Astrocyte of the spinal cord (primary cell): ENCODE measurements around the gene GNLY.

ENCODE experiments used
- DNase-seq: peaks from one replicate; pipeline ENCODE4 v3.0.0; 2011; ENCODE audit warnings: low read depth, low spot score
- H3K4me3 ChIP-seq: 2 replicates; pipeline ENCODE4 v1.5.1; 2011; ENCODE audit warnings: low read depth, mild to moderate bottlenecking, low read length, moderate library complexity
- CTCF ChIP-seq: IDR thresholded peaks from 2 replicates; pipeline ENCODE4 v1.5.1; 2012; ENCODE audit warnings: low read depth, mild to moderate bottlenecking, low read length, inconsistent platforms
- in situ Hi-C: cut with HindIII; loops from 2 replicates; pipeline ENCODE4 v1.10.0; 2017; ENCODE audit warnings: low sequenced_read_pairs

Gene GNLY

DNA sequence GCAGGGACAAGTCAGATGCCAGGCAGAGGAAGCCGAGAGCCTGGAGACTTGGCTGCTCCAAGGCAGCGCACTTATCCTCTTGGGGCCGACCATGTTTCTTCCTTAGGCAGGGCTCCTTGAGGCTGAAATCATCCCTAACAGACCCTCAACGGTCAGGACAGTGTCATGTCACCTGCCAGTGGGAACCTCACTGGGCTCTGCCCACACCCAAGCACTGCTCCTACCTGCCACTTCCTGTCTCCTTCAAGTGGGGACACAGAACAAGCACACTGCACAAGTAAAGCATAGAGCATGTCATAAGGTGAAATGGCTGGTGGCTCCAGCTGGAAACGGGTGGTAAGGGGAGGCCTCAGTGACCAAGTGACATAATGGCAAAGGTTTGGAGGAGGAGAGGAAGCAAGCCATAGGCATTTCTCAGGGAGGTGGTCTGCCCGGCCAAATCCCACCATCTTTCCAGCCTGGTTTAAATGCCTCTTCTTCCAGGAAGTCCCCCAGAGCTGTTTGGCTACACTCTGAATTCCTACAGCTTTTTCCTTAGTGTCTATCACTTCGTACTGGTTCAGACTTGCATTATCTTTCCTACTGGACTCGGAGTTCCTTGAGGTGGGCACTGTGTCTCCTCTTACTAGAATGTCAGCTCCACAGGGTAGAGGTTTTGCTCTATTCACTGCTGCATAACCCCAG, 52.3 kb downstream of the GNLY start:
- no peak for DNase-seq
- no peak for TF ChIP-seq CTCF
- H3K4me3 ChIP-seq: no peak overlapping the region
- in situ Hi-C loops: no loop called here

- in situ Hi-C loops: no loop called here
- no peak for TF ChIP-seq CTCF
- H3K4me3 ChIP-seq: no peak overlapping the region
- DNase-seq: no peak
These were observed 53.3 kb downstream of the GNLY start for GRCh38 chr2:85747441-85747840.

DNA sequence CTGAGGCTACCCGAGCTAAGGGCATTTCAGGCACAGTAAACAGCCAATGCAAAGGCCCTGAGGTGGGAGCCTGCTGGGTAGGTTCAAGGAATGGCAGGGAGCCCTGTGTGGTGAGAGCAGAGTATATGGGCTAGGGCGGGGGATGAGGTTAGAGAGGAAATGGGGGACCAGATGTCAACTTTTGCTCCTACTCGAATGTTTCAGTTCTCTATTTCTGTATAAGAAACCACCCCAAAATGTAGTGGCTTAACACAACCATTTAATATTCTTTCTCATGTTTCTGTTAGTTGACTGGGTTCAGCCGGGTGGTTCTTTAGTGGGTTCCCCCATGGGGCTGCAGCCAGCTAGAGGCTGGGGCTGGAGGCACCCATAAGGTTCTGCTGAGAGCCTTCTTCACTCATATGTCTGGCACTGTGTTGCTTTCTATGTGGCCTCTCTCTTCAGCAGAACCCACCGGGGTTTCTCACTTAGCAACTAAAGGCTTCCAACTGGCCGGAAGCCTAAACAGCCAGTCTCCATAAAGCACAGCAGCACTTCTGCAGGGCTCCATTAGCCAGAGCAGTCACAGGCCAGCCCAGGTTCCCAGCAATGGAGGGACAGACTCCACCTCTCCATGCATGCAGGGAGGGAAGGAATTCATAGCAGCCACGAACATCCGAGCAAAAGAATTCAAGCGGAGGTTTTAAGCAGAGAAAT, 54.0 kb downstream of the GNLY start:
- no peak for DNase-seq
- no peak overlapping the region for H3K4me3 ChIP-seq
- in situ Hi-C loops: no loop called here
- no peak for TF ChIP-seq CTCF
